Umbilical cord (tissue), 2 donors: ENCODE results near the gene CDK15. TPM values are rescaled to one million over a fixed set of nuclear protein-coding genes. Genes with fewer than 3 reads are reported as not detected.
"Not testable (repeated sequence)": the region's sequence is repeated elsewhere in the genome, so short reads cannot be mapped to it uniquely, and the experiment has no call there.

Experiments used
- DNase-seq: peaks from one replicate; pipeline ENCODE4 v3.0.0-alpha.2; 2015; ENCODE audit warnings: low spot score
- total RNA-seq: library from RNA; depleted of rRNA; stranded (reverse); fragments of >200 nt; gene quantifications from one replicate; pipeline ENCODE4 v1.2.3, GENCODE V29; 2014; ENCODE audit warnings: low replicate concordance; ENCODE audit not compliant: insufficient read depth

The CDK15 gene
- 6.7 TPM for total RNA-seq

DNA sequence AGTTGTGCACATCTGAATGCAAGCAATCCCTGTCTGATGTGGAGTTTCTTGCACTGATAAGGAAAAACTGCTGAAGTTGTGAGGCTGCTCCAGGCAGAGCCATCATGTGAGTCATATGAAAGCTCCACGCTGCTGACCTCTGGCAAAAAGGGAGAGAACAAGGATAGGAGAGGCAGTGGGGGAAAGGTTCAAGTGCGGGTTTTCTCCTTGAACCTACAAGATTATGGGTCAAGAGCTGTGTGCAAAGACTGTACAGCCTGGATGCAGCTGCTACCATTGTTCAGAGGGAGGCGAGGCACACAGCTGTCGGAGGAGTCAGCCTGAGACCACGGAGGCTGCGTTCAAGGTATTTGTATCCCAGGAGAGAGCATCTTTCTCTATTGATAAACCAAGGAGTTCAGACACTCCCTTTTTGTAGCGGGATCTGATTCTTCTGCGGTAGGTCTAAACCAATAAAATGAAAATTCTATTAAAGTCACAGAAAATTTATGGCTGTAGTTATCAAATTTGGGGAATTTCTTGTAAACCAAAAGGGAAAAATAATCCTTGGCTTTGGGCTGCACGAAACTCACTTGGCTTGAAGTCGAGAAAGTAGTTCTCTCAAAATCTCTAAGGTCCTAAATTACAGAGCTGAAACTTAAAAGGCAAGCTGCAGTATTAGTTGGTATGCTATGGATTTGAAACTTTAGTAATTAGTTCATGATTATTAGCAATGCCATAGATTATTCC, at the start of gene CDK15:
Gene CDK15, plus strand, starts transcription at position 96 of the 729 bp plus-strand sequence. Its CDS starts 128 bp downstream, at position 224.
- peak; percentile 95 for DNase-seq

DNA sequence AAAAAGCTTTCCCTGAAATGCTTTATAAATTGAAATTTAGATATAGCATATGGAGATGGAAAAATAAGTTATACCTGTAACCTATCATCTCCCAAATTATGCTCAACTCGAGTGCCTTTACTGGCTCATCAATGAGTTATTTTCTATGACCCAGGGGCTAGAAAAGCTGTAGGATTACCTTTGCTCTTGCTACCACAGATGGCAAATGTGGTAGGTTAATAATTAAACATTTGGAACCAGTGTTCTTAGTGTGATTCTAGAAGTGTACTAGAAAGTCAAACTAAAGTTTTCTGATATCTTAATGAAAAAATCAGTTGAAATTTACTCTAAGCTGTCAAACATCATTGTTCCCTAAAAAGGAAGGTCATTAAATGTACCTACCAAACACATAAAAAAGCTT, 48.1 kb upstream of the CDK15 start:
- DNase-seq, result no peak

DNA sequence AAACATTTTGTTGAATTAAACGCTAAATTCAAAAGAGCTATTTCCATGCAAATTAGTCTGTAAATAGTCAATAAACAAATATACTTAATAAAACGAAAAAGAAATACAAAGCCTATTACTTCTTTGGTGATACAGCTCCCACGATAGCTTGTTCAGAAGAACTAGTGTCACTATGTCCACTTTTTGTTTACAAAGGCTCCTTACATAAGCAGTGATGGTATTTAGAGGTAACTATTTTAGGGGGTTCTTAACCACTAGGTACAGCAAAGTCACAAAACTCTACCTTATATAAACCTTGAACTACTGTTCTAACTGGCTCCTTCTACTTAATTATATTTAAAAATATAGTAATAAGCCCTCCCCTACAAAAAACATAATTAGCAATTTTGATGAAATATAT, 47.5 kb upstream of the CDK15 start:
- no peak for DNase-seq

DNA sequence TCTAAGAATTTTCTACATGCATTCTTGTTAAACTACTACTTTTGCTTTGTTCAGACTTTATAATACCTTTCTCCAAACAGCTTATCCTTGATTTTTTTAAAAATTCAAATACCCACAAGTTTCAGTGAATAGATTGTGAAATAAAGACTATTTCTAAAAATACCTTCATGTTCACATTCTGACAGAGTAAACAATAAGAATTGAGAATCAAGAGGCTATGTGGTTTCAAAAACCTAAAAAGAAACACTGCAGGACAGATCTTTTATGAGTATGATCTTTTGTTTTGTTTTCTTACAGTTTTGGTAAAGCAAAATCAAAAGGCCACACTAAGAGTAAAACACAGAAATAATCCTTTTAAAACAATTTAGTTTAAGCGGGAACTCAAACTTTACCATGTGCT, 46.8 kb upstream of the CDK15 start:
- no peak for DNase-seq

DNA sequence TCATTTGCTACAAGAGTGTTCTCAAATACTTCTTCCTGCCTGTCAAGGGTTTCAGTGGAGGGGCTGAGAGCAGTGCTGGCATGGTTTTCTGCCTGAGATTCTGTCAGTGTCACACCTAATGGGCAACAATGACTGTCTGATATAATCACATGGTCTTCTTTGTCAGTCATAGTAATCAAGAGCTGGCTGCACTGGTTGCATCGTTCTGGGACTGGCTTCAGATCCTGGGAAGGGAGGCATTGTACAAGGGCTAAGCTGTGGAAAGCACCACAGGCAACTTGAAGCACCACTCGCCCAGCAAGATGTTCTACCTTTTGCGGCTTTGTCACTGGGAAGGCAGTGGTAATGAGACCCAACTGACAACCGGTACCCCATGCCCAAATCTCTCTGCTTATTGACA, 45.2 kb upstream of the CDK15 start:
- DNase-seq, result no peak

DNA sequence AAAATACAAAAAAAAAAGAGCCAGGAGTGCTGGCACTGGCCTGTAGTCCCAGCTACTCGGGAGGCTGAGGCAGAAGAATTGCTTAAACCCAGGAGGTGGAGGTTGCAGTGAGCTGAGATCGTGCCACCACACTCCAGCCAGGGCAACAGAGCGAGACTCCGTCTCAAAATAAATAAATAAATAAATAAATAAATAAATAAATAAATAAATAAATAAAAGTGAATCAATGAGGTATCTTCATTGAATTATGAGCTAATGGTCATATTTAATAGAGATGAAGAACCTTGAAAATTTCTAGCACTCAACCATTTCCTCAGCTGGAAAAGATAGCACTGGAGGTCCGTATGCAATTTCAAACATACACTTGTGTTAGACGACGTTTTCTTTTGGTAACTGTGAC, 41.9 kb upstream of the CDK15 start:
- not testable (repeated sequence) for DNase-seq

DNA sequence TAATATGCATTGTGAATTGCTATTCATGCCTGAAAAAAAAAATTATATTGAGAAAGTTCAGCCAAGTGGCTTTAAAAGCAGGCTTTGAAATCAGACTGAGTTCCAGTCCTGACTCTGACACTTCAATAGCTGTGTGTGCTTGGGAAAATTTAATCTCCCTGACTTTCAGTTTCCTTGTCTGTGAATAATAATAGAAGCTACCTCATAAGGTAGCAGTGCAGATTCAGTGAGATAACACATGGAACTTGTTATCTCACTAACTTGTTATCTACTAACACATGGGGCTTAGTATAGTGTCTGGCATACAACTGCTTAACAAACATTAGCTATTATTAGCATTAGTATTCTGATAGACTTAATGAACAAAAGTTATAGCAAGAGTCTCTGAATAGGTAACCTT, 40.5 kb upstream of the CDK15 start:
- DNase-seq, result no peak

DNA sequence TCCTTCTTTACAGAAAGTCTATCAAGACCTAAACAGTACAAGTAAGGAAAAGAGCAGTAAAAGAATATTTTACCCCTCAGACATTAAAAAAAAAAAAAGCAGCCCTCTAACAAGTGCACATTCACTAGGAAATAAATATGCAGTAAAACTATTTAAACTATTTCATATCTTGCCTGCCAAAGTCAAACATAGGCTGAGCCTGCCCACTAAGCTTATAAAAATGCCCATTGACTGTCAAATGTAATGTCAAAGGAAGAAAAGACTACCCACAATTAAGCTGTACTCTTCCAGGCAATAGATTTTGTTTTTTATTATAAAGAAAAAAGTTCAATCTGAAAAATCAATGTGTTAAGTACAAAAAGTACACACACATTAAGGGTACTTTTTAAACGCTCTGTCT, 37.4 kb upstream of the CDK15 start:
- DNase-seq, result peak; percentile 25

DNA sequence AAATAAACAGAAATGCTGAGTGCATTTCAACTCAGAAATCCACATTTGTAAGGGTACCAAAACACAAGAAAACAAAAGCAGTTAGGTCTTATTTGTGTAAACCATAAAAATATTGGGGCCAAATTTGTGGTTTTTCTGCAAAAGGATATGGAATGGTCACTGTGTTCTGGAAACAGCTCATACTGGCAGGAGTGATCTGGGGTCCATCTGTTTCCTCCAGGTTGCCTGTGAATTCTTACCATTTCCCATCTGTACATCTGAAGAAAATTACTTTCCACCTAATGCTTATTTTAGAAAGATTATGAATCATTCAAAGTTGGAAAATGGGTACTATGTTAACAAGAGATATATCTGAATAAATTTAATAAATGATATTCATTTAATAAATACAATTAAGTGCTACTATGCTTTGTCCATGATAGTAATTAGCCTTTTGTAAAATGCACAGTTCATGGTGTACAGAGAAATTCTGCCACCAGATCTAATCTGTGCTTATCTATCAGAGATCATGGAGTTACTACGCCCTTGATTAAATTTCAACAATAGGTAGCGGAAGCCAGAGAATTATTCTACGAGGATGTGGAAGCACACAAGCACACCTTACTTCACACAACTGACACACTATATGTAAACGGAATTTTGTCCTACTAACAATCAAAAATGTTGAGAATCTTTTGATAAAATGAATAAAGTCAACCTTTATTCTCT, 36.5 kb upstream of the CDK15 start:
- no peak for DNase-seq

DNA sequence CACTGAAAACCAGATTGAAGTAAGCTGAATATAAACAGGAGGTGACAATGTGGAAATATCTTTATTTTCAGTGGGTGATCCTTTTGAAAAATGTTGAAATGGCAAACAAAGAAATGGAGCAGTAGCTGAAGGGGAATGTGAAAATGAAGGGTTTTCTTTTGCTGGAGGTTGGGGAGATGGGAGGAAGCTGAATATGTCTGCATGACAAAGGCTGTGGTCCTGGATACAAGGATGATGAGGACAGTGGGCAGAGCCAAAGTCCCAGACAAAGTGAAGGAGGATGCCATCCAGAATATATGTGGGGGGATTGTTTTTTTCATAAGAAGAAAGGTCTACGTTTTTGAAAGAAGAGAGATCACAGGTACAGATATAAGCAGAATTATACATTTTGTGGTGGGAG, 32.3 kb upstream of the CDK15 start:
- DNase-seq, result no peak

DNA sequence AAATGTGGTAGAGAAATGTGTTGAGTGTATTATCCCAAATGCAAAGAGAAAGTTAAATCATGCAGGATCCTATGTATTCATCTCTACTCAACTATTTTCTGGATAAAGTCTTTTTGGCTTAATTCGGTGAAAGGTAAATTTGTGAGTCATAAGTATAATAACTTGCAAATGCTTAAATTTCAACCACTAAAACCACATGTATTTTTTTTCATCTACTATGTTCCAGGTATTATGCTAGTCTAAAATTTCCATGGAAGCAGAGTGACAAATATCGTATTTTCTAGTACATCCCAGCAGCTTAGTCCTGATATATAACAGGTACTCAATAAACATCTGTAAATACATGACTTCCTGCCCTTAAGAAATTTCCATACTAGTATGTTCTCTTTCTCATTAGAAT, 31.8 kb upstream of the CDK15 start:
- DNase-seq, result no peak

DNA sequence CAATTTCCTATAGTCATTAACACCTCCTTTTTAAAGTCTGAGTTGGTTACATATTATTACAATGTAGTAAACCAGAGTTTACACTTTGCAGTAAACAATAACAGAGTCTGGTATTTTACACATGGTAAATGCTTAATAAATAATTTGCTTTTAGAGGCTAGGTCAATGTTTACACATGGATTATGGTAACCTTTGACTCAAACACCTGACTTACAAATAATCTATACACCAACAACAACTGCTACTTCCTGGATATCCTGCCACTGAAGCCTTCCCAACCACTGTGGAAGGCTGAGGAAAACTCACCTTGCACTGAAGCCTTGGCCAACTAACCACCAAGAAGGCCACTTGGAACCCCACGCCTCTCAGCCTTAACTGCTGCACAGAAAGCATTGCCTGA, 31.0 kb upstream of the CDK15 start:
- no peak for DNase-seq

DNA sequence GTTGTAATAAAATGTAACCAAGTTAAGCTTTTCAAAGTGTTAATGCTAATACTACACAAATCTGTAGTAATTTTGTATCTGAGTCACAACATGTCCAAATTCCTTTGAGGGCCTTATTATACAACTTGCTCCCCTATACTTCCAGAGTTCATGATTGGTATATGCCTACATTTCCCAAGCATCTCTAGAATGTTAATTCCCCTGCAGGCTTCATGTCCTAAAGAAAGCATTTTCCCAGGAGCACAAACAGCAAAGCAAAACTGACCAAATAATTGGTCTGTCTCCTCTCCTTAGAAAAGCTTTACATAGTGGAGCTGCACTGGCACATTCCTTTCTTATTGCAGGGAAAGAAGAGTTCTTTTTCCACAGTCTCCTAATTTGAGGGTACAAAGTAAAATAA, 29.3 kb upstream of the CDK15 start:
- no peak for DNase-seq

DNA sequence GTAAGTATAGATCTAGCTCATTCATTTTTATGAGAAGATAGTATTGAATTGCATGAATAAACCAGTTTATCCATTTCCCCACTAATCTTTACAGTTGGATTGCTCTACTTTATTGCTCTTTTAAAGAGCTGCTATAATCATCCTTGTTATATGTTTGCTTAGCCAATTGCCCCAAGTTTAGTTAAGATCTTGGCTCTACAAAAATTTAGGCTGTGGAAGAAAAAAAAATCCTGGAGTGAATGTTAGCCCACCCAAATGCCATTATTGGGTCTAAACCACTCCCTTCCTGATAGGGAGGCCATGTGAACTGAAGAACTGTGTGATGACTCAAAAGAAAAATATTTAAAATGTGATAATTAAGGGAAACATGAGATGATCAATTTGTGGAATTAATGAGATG, 28.5 kb upstream of the CDK15 start:
- DNase-seq, result no peak

DNA sequence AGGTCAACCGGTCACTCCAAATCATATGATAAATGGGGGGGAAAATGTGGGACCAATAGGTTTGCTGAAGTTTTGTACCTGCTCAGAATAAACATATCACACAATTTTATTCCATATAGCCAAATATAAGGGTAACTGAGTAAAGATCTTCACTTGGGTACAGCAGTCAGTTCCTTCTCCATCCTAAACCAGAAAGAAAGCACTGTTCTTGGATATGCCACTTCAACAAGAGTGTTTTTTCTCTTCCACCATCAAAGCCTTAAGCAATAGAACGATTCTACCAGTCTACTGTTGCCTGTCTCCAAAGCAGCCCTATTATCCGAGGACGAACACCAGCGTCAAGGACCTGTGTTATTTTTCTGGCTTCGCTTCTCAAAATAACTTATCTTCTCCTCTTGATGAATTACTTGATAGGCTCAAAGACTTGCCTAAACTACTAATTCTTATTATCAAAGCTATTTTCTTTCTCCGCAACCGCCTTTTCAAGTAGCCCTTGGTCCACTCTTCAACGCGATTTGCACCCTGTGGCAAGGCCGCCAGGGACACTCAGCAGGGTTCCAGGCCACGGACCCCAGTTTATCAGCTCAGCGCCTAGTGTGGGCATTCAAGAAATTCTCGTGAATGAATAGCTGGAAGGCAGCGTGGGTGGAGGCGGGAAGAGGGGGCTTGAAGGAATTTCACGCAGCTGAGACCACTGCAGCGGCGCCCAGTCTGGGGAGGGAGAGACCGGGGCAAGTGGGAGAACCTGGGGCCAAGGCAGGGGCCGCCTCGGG, 26.2 kb upstream of the CDK15 start:
- DNase-seq, result peak; percentile 29

DNA sequence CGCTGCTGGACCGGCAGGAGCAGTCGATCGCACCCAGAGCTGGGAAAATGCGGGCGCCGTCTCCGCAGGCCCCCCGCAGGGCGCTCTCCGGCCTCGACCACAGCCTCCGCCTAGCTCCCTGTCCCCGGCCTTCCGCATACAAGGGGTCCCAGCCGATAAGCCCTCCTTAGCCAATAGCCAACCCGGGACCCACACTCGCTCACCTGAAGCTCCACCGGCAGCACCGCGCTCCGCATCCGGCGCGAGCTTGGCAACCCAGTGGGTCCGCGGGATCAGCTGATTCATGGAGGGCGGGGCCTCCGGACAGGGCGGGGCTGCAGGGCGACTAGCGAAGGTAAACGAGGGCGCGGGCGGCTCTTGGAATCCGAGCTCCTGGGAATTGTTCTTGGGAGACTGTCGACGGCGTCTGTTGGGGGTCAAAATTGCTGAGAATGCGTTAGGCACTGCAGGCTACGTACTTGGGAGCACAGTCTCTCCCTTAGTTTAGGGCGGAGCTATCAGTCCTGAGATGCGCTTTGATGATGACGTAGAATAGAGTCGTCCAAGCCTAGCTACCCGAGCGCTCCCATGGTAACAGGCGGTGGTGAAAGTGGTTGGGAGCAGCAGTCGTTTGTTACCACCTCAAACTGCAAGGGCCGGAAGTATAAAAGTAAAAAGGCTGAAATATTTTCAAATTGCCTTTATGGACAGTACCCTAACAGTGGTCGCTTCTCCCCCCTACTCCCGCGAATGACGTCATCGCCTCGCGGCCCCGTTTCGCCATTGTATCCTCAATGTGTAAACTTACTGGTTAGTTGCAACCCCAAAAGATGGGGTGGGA, 25.5 kb upstream of the CDK15 start, which contains the start of gene ALS2:
Gene ALS2, minus strand, starts transcription at position 260 of the 820 bp plus-strand sequence. CDS start 12,048 bp downstream, outside the sequence.
- DNase-seq, result peak; percentile 99

DNA sequence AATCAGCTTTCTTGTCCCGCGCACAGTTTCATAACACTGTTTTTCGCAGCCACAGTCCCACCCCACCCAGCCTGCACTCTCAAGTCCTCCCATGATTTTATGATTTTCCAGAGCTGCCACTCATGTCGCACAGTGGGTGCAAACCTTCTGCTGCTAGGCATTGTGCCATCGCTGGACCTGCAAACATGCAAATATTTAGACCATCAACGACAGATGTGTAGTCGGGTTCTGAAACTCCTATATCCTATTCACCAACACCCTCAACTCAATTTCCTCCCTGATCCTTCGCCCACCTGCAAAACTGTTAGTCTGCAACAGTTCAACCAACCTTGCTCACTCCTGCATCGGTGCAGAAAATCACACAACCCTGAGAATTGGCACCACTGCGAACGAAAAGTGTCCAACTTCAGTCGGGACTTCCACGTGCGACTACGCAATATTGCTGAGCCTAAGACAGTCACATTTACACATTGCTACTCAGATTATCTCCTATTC, 24.7 kb upstream of the CDK15 start:
- no peak for DNase-seq

DNA sequence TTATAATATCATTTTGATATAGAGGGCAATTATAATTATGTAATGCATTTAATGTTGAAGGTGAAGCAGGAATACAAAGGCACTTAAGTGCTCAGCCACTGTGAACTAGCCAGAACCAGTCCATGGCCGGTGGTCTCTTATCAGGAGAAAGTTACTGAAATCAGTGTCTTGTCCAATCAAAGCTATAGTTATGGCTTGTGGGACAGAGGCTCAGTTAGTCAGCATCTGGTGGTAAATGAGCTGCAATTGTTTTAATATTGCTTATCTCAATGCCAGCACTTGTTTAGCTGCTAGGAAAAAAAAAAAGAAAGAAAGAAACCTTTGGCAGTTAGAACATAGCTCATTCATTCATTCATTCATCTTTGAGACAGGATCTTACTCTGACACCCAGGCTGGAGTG, 21.8 kb upstream of the CDK15 start:
- DNase-seq, result no peak

DNA sequence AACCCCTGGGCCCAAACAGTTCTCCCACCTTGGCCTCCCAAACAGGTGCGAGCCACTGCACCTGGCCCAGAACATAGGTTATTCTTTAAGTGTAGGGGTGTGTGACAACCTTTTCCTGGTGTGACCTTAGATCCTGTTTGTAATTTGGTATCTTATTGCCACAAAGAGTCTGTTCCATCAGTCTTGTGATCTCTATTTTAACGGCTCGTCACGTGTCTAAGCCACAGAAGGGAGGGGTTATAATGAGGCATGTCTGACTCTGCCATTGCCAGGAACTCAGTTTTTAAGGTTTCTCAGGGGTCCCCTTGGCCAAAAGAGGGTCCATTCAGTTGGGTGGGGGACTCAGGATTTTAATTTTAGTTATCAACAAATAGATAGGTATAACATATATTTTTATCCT, 21.2 kb upstream of the CDK15 start:
- no peak for DNase-seq

DNA sequence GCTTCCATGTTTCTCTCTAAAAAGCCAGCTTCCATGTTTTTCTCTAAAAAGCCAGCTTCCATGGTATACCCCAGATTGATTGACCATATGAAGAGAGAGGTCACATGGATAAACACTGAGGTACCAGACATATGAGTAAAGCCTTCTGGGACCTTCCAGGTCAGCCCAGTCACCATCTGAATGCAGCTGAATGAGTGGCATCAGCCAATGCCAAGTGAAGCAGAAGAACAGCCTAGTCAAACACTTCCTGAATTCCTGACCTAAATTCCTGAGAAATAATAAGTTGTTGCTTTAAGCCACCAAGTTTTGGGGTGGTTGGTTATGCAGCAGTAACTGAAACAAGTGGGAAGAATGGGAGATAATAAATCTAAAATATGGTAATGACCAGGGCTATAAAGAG, 19.9 kb upstream of the CDK15 start:
- DNase-seq, result no peak

DNA sequence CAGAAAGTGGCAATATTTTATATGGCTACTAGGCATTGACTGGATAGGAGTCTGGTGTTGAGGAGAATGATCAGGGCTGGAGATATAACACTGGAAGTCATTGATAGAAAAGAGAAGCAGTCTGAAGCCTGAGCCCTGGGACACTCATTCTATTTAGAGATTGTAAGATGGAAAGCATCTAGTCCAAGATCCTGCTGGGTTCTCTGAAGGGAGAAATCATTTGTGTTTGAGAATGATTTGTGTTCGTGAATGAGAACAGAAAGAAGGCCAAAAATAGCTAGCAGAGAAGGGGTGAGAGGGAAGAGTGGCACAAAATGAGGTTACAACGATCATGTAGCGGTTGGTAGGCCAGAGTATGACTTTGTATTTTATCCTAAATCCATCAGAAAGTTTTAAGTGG, 18.0 kb upstream of the CDK15 start:
- DNase-seq, result no peak
